ENCODE results near the gene FOXN1. TPM values are rescaled to one million over a fixed set of nuclear protein-coding genes. Genes with fewer than 3 reads are reported as not detected.

Gene FOXN1
- total and polyA plus RNA-seq, 2 of the 13 experiments (the other 11 are each of a cell fraction or from before 2014, with no cell fraction given) = 0.01 TPM; not detected in 1

DNA sequence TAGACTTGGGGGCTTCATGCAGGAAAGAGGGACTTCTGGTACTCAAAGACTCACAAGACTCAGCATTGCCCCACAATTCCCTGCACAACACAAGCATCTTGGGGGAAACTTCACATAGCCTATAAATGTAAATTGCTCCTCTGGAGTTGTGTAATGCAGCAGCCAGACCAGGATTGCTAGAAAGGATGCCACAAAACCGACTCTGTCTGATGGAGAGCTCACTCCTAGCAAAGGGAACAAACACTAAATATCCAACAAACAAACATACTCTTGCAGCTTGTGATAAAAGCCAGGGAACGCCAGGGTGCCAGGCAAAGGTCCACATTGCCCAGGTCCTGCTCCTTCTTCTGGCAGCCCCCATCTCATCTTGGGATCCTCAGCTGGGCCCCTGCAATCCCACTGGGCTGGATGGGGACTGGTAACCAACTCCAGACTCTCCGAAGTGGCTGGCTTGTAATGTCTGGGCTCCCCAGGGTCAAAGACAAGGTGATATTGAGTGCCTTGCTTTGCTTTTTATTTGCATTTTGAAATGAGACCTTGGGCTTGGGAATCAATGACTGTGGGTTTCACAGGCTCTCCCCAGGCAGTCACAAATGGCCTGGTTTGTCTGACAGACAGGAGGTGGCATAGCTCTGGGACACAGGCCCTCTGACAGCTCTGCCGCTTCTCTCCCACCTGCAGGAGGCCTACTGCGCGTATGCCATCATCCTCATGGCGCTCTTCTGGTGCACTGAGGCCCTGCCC, 17.4 kb upstream of the FOXN1 start (continued):
- TF ChIP-seq, protein P1, sequence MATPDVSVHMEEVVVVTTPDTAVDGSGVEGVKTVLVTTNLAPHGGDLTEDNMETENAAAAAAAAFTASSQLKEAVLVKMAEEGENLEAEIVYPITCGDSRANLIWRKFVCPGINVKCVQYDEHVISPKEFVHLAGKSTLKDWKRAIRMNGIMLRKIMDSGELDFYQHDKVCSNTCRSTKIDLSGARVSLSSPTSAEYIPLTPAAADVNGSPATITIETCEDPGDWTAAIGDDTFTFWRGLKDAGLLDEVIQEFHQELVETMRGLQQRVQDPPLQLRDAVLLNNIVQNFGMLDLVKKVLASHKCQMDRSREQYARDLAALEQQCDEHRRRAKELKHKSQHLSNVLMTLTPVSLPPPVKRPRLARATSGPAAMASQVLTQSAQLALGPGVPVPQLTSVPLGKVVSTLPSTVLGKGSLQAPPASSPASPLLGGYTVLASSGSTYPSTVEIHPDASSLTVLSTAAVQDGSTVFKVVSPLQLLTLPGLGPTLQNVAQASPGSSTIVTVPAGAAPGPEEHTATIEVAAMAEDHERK (CRISPR knock-in tag; IDR thresholded peaks at IDR 0.05; ENCODE audit: low read depth) = no peak
- TF ChIP-seq ZNF737 (CRISPR knock-in tag; IDR thresholded peaks at IDR 0.05; ENCODE audit: borderline replicate concordance) (no peak), BCL6 (CRISPR knock-in tag; IDR thresholded peaks at IDR 0.05) (peak; percentile 58; the same call in 1 of the 2 replicates), ZMYM4 (CRISPR knock-in tag; IDR thresholded peaks at IDR 0.05) (0 out of 2 replicates have a peak, but pooled peaks have one; percentile 19), NONO (IDR thresholded peaks at IDR 0.05) (no peak), NONO (CRISPR knock-in tag; conservative IDR thresholded peaks at IDR 0.05) (0 out of 2 replicates have a peak, but pooled peaks have one; percentile 31), ZNF775 (CRISPR knock-in tag; IDR thresholded peaks at IDR 0.05; ENCODE audit: borderline replicate concordance) (no peak), ZSCAN30 (CRISPR knock-in tag; IDR thresholded peaks at IDR 0.05) (no peak), NFYC (CRISPR knock-in tag; IDR thresholded peaks at IDR 0.05) (no peak), ZNF614 (CRISPR knock-in tag; IDR thresholded peaks at IDR 0.05; ENCODE audit: borderline replicate concordance) (no peak), ZSCAN9 (CRISPR knock-in tag; IDR thresholded peaks at IDR 0.05; ENCODE audit: borderline replicate concordance) (no peak), CEBPG (CRISPR knock-in tag; IDR thresholded peaks at IDR 0.05) (peak; percentile 34; the same call in 1 of the 2 replicates)
- TF ChIP-seq, protein P2, sequence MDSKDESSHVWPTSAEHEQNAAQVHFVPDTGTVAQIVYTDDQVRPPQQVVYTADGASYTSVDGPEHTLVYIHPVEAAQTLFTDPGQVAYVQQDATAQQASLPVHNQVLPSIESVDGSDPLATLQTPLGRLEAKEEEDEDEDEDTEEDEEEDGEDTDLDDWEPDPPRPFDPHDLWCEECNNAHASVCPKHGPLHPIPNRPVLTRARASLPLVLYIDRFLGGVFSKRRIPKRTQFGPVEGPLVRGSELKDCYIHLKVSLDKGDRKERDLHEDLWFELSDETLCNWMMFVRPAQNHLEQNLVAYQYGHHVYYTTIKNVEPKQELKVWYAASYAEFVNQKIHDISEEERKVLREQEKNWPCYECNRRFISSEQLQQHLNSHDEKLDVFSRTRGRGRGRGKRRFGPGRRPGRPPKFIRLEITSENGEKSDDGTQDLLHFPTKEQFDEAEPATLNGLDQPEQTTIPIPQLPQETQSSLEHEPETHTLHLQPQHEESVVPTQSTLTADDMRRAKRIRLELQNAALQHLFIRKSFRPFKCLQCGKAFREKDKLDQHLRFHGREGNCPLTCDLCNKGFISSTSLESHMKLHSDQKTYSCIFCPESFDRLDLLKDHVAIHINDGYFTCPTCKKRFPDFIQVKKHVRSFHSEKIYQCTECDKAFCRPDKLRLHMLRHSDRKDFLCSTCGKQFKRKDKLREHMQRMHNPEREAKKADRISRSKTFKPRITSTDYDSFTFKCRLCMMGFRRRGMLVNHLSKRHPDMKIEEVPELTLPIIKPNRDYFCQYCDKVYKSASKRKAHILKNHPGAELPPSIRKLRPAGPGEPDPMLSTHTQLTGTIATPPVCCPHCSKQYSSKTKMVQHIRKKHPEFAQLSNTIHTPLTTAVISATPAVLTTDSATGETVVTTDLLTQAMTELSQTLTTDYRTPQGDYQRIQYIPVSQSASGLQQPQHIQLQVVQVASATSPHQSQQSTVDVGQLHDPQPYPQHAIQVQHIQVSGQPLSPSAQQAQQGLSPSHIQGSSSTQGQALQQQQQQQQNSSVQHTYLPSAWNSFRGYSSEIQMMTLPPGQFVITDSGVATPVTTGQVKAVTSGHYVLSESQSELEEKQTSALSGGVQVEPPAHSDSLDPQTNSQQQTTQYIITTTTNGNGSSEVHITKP (CRISPR knock-in tag; IDR thresholded peaks at IDR 0.05; ENCODE audit: low read depth) = no peak
- TF ChIP-seq, protein P3, sequence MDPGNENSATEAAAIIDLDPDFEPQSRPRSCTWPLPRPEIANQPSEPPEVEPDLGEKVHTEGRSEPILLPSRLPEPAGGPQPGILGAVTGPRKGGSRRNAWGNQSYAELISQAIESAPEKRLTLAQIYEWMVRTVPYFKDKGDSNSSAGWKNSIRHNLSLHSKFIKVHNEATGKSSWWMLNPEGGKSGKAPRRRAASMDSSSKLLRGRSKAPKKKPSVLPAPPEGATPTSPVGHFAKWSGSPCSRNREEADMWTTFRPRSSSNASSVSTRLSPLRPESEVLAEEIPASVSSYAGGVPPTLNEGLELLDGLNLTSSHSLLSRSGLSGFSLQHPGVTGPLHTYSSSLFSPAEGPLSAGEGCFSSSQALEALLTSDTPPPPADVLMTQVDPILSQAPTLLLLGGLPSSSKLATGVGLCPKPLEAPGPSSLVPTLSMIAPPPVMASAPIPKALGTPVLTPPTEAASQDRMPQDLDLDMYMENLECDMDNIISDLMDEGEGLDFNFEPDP (CRISPR knock-in tag; conservative IDR thresholded peaks at IDR 0.05) = 0 out of 2 replicates have a peak, but pooled peaks have one; percentile 43
- TF ChIP-seq, protein P4, sequence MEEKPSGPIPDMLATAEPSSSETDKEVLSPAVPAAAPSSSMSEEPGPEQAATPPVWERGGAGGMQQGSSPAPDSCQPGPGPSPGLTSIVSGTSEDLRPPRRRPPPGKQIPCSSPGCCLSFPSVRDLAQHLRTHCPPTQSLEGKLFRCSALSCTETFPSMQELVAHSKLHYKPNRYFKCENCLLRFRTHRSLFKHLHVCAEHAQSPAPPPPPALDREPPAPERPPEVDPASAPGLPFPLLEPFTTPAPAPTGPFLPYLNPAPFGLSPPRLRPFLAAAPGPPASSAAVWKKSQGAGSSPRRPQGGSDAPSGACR (CRISPR knock-in tag; IDR thresholded peaks at IDR 0.05) = 0 out of 2 replicates have a peak, but pooled peaks have one; percentile 12
- TF ChIP-seq, protein P5, sequence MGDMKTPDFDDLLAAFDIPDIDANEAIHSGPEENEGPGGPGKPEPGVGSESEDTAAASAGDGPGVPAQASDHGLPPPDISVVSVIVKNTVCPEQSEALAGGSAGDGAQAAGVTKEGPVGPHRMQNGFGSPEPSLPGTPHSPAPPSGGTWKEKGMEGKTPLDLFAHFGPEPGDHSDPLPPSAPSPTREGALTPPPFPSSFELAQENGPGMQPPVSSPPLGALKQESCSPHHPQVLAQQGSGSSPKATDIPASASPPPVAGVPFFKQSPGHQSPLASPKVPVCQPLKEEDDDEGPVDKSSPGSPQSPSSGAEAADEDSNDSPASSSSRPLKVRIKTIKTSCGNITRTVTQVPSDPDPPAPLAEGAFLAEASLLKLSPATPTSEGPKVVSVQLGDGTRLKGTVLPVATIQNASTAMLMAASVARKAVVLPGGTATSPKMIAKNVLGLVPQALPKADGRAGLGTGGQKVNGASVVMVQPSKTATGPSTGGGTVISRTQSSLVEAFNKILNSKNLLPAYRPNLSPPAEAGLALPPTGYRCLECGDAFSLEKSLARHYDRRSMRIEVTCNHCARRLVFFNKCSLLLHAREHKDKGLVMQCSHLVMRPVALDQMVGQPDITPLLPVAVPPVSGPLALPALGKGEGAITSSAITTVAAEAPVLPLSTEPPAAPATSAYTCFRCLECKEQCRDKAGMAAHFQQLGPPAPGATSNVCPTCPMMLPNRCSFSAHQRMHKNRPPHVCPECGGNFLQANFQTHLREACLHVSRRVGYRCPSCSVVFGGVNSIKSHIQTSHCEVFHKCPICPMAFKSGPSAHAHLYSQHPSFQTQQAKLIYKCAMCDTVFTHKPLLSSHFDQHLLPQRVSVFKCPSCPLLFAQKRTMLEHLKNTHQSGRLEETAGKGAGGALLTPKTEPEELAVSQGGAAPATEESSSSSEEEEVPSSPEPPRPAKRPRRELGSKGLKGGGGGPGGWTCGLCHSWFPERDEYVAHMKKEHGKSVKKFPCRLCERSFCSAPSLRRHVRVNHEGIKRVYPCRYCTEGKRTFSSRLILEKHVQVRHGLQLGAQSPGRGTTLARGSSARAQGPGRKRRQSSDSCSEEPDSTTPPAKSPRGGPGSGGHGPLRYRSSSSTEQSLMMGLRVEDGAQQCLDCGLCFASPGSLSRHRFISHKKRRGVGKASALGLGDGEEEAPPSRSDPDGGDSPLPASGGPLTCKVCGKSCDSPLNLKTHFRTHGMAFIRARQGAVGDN (CRISPR knock-in tag; IDR thresholded peaks at IDR 0.05) = peak; percentile 44

Data from HepG2 (cell line).